Measurements from ENCODE around the gene CACNA2D1. TPM values are rescaled to one million over a fixed set of nuclear protein-coding genes. Genes with fewer than 3 reads are reported as not detected.

CACNA2D1 gene
- total and polyA plus RNA-seq, 2 donors (not counting 1 experiment from before 2014, with no cell fraction given): 31.7 to 64.4 TPM

DNA sequence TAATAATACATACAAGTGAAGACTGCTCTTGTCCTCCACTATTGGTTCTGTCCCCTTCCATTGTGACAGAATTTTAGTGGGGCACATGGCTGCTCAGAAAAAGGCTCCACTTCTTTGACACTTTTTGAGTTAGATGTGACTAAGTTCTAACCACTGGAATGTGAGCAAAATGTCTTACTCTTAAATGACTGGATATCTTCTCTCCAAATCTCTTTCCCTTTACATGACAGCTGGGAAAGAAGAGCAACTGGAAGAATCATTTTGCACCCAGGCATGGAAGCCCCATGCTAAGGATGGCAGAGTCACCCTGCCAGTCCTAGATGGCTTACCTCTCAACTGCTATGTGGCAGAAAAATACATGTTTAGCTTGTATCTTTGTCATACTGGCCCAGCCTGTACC lies 97.7 kb downstream of the CACNA2D1 start:
- Histone ChIP-seq H3K9me3 (ENCODE audit: control insufficient read depth, insufficient read depth, low read depth, low read length) (no peaks in the 10 kb centered on the region), H3K9ac (ENCODE audit: insufficient read depth, low read length) (no peak overlapping the region), H3K4me1 (ENCODE audit: control insufficient read depth, extremely low read depth, insufficient read depth, low read length) (no peaks in the 10 kb centered on the region), H3K27me3 (ENCODE audit: control insufficient read depth, insufficient read depth, low read length) (no peaks in the 10 kb centered on the region), H3K4me2 (ENCODE audit: extremely low read depth, insufficient read depth, low read length) (no peak overlapping the region), H2AFZ (ENCODE audit: low read length) (no peak overlapping the region), H3K36me3 (ENCODE audit: control insufficient read depth, insufficient read depth, low read length) (no peaks in the 10 kb centered on the region), H3K79me2 (ENCODE audit: control insufficient read depth, insufficient read depth, low read length) (no peaks in the 10 kb centered on the region), H4K20me1 (ENCODE audit: control insufficient read depth, extremely low read depth, insufficient read depth, low read length) (no peaks in the 10 kb centered on the region), H3K4me3 (replicated peaks in 1 of 4; ENCODE audit: control extremely low read depth in 1 of 4, insufficient read depth in 1 of 4, low read depth in 3 of 4, low read length in 4 of 4) (no peak overlapping the region), H3K27ac (ENCODE audit: insufficient read depth, low read length) (no peak overlapping the region)
- DNase-seq (ENCODE audit: low read depth in 2 of 2): no peak
- TF ChIP-seq, protein P1, sequence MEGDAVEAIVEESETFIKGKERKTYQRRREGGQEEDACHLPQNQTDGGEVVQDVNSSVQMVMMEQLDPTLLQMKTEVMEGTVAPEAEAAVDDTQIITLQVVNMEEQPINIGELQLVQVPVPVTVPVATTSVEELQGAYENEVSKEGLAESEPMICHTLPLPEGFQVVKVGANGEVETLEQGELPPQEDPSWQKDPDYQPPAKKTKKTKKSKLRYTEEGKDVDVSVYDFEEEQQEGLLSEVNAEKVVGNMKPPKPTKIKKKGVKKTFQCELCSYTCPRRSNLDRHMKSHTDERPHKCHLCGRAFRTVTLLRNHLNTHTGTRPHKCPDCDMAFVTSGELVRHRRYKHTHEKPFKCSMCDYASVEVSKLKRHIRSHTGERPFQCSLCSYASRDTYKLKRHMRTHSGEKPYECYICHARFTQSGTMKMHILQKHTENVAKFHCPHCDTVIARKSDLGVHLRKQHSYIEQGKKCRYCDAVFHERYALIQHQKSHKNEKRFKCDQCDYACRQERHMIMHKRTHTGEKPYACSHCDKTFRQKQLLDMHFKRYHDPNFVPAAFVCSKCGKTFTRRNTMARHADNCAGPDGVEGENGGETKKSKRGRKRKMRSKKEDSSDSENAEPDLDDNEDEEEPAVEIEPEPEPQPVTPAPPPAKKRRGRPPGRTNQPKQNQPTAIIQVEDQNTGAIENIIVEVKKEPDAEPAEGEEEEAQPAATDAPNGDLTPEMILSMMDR (conservative IDR thresholded peaks at IDR 0.05 in 1 of 2, IDR thresholded peaks at IDR 0.05 in 1 of 2; ENCODE audit: low read depth in 1 of 2, low read length in 2 of 2): no peak
- no peak for TF ChIP-seq EZH2 (IDR thresholded peaks at IDR 0.05; ENCODE audit: low read length, missing control alignments)

DNA sequence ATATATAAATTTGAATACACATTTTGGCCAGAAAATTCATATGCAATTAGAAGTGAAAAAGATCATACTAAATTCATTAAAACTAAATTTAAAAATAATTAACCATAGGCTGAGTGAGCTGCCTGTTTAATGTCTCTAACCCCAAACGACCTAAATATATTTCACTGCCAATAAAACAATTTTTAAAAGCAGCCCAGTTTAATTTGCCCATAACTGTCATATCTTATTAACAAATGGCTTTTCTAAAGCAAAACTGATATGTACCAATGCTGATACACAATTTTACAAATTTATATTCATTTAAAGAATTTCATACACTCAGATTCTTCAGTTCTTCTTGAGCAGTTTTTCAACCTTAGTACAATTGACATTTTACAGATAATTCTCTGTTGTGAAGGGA lies 99.9 kb downstream of the CACNA2D1 start:
- Histone ChIP-seq H2AFZ (ENCODE audit: low read length) (no peak overlapping the region), H3K27ac (ENCODE audit: insufficient read depth, low read length) (no peak overlapping the region), H3K4me3 (replicated peaks in 1 of 4; ENCODE audit: control extremely low read depth in 1 of 4, insufficient read depth in 1 of 4, low read depth in 3 of 4, low read length in 4 of 4) (no peak overlapping the region), H3K27me3 (ENCODE audit: control insufficient read depth, insufficient read depth, low read length) (no peaks in the 10 kb centered on the region), H3K9me3 (ENCODE audit: control insufficient read depth, insufficient read depth, low read depth, low read length) (no peaks in the 10 kb centered on the region), H3K36me3 (ENCODE audit: control insufficient read depth, insufficient read depth, low read length) (no peaks in the 10 kb centered on the region), H3K9ac (ENCODE audit: insufficient read depth, low read length) (no peak overlapping the region), H3K79me2 (ENCODE audit: control insufficient read depth, insufficient read depth, low read length) (no peaks in the 10 kb centered on the region), H3K4me2 (ENCODE audit: extremely low read depth, insufficient read depth, low read length) (no peak overlapping the region), H4K20me1 (ENCODE audit: control insufficient read depth, extremely low read depth, insufficient read depth, low read length) (no peaks in the 10 kb centered on the region), H3K4me1 (ENCODE audit: control insufficient read depth, extremely low read depth, insufficient read depth, low read length) (no peaks in the 10 kb centered on the region)
- no peak for TF ChIP-seq EZH2 (IDR thresholded peaks at IDR 0.05; ENCODE audit: low read length, missing control alignments)
- TF ChIP-seq, protein P1 (conservative IDR thresholded peaks at IDR 0.05 in 1 of 2, IDR thresholded peaks at IDR 0.05 in 1 of 2; ENCODE audit: low read depth in 1 of 2, low read length in 2 of 2): no peak
- DNase-seq (ENCODE audit: low read depth in 2 of 2): no peak

DNA sequence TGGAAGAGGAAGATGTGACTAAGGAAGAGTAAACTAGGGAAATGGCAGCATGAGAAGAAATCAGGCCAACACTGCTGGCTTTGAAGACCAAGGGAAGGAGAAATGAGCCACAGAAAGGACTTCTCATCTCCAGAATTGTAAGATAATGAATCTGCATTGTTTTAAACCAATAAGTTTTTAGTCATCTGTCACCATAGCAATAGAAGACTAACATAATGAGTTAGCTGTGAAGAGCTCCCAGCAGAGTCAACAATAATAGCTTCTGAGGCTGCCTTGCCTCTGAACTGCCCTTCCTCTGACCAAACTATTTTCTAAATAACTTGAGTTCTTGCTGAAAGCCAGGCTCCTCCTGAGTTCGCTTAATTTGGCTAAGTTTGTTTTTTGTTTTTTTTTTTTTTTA lies 103.6 kb downstream of the CACNA2D1 start:
- Histone ChIP-seq H3K9me3 (ENCODE audit: control insufficient read depth, insufficient read depth, low read depth, low read length) (no peaks in the 10 kb centered on the region), H2AFZ (ENCODE audit: low read length) (no peak overlapping the region), H3K36me3 (ENCODE audit: control insufficient read depth, insufficient read depth, low read length) (no peaks in the 10 kb centered on the region), H3K27ac (ENCODE audit: insufficient read depth, low read length) (no peak overlapping the region), H4K20me1 (ENCODE audit: control insufficient read depth, extremely low read depth, insufficient read depth, low read length) (no peaks in the 10 kb centered on the region), H3K4me1 (ENCODE audit: control insufficient read depth, extremely low read depth, insufficient read depth, low read length) (no peaks in the 10 kb centered on the region), H3K4me2 (ENCODE audit: extremely low read depth, insufficient read depth, low read length) (no peak overlapping the region), H3K79me2 (ENCODE audit: control insufficient read depth, insufficient read depth, low read length) (no peaks in the 10 kb centered on the region), H3K4me3 (replicated peaks in 1 of 4; ENCODE audit: control extremely low read depth in 1 of 4, insufficient read depth in 1 of 4, low read depth in 3 of 4, low read length in 4 of 4) (no peak overlapping the region), H3K9ac (ENCODE audit: insufficient read depth, low read length) (no peak overlapping the region), H3K27me3 (ENCODE audit: control insufficient read depth, insufficient read depth, low read length) (no peaks in the 10 kb centered on the region)
- DNase-seq (ENCODE audit: low read depth in 2 of 2): no peak
- TF ChIP-seq EZH2 (IDR thresholded peaks at IDR 0.05; ENCODE audit: low read length, missing control alignments): no peak
- TF ChIP-seq, protein P1 (conservative IDR thresholded peaks at IDR 0.05 in 1 of 2, IDR thresholded peaks at IDR 0.05 in 1 of 2; ENCODE audit: low read depth in 1 of 2, low read length in 2 of 2): no peak

All from fibroblast of lung (primary cell).